BLaER1 treated with 17β-estradiol and CSF1 and Interleukin-3, amounts not matched to agents 10 nM and 100 nM (cell line): ENCODE measurements around the gene SMG6.
A peak's percentile ranks its signal among the peaks of the same experiment; 100 is the strongest.

ENCODE experiments used
- H3K27ac ChIP-seq, 11 experiments: shearing (Covaris generic); formaldehyde crosslinking; 2 replicates each; pipeline ENCODE4 v1.8.1; 2022
- H3K27me3 ChIP-seq, 11 experiments: shearing (Covaris generic); formaldehyde crosslinking; 2 replicates each; pipeline ENCODE4 v1.8.1; 2022
- H3K36me3 ChIP-seq, 11 experiments: shearing (Covaris generic); formaldehyde crosslinking; 2 replicates each; pipeline ENCODE4 v1.8.1; 2022
- H3K4me1 ChIP-seq, 10 experiments: shearing (Covaris generic); formaldehyde crosslinking; 2 replicates each; pipeline ENCODE4 v1.8.1; 2022
- H3K4me2 ChIP-seq, 11 experiments: shearing (Covaris generic); formaldehyde crosslinking; 2 replicates each; pipeline ENCODE4 v1.8.1; 2022
- H3K4me3 ChIP-seq, 10 experiments: shearing (Covaris generic); formaldehyde crosslinking; 2 replicates each; pipeline ENCODE4 v1.8.1; 2022
- H3K9ac ChIP-seq, 11 experiments: shearing (Covaris generic); formaldehyde crosslinking; 2 replicates each; pipeline ENCODE4 v1.8.1; 2022
- H3K9me3 ChIP-seq, 11 experiments: shearing (Covaris generic); formaldehyde crosslinking; replicated peaks in 1 of 11; 2 replicates each; pipeline ENCODE4 v1.8.1; 2022
- H4K20me1 ChIP-seq, 11 experiments: shearing (Covaris generic); formaldehyde crosslinking; 2 replicates each; pipeline ENCODE4 v1.8.1; 2022
- Cebpa-rat ChIP-seq, 11 experiments: shearing (Covaris generic); IDR thresholded peaks; 2 replicates each; pipeline ENCODE4 v1.8.1; 2022

The SMG6 gene

DNA sequence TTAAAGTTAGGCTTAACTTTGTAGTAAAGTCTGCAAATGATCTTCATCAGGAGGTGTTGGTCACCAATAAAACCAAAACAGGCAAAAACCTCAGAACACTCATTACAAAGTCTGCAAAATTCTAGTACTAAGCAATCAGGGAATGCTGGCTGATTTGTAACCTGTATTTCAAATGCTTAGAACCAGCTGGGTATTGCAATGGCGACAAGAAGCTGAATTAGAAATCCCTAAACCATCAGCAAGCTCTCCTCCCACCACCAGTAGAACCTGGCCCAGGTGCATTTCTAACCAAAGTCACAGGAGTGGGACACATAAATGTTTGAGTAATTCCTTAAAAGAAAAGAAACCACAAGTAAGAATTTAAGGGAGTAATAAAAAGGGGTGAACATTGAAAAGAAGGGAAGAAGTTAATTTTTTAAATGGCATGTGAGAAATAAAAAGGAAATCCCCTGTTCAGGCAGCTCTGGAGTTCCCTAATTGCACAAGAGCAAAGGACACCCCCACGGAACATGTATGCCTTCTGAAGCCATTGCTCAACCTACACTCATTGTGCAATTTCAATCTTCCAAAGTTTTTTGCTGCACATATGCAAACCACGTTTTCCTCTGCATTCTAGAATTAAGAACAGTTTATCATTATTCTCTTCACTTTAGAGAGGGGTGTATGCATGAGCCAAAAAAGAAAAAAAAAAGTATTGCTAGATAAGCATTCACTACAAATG, 145.8 kb downstream of the SMG6 start:
- Histone ChIP-seq H3K27me3 (no peaks in the 10 kb centered on the region), H4K20me1 (peaks cover 0 to 5% (median 0%) of the 10 kb centered on the region in 11 experiments; a peak in 3 of 22 replicates), H3K9me3 (no peaks in the 10 kb centered on the region), H3K4me2 (peak overlapping the region; percentile 18 to 96 (median 75)), H3K9ac (peak overlapping the region in 9 of 11 experiments; percentile 12 to 70 (median 58); a peak in 15 of 22 replicates), H3K36me3 (peaks cover 26 to 79% (median 57%) of the 10 kb centered on the region in 11 experiments), H3K27ac (peak overlapping the region; percentile 30 to 88 (median 77); a peak in 20 of 22 replicates), H3K4me1 (peaks cover 17 to 60% (median 46%) of the 10 kb centered on the region in 10 experiments), H3K4me3 (peak overlapping the region in 1 of 10 experiments; percentile 35; a peak in 2 of 20 replicates)
- TF ChIP-seq Cebpa-rat (IDR thresholded peaks at IDR 0.05), result peak; percentile 66 to 99 (median 95); a peak in 20 of 22 replicates

DNA sequence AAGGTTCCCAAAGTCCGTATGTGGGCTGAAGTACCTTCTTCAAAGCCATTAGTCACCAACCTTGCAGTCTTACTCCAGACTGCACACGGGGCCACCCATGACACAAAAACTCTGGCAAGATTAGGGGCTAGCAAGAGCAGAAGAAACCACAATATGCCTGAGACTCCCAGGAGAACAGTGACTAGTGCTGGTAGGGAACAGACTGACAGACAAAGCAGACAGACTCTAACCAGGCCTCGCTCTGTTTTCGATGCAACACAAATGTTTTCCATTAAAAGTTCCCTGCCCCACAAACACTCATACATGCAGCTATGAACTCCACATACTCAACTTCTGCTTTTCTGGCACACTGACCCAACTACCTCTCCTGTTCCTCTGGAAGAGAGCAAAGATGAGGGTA, 146.5 kb downstream of the SMG6 start:
- Histone ChIP-seq H4K20me1 (peaks cover 0 to 7% (median 0%) of the 10 kb centered on the region in 11 experiments; a peak in 4 of 22 replicates), H3K36me3 (peaks cover 25 to 75% (median 58%) of the 10 kb centered on the region in 11 experiments), H3K9ac (peak overlapping the region in 10 of 11 experiments; percentile 12 to 70 (median 54); a peak in 16 of 22 replicates), H3K9me3 (no peaks in the 10 kb centered on the region), H3K27me3 (no peaks in the 10 kb centered on the region), H3K4me3 (no peak overlapping the region), H3K27ac (peak overlapping the region; percentile 31 to 88 (median 77); a peak in 21 of 22 replicates), H3K4me1 (peaks cover 17 to 60% (median 46%) of the 10 kb centered on the region in 10 experiments), H3K4me2 (peak overlapping the region; percentile 18 to 96 (median 75))
- no peak for TF ChIP-seq Cebpa-rat (IDR thresholded peaks at IDR 0.05)

DNA sequence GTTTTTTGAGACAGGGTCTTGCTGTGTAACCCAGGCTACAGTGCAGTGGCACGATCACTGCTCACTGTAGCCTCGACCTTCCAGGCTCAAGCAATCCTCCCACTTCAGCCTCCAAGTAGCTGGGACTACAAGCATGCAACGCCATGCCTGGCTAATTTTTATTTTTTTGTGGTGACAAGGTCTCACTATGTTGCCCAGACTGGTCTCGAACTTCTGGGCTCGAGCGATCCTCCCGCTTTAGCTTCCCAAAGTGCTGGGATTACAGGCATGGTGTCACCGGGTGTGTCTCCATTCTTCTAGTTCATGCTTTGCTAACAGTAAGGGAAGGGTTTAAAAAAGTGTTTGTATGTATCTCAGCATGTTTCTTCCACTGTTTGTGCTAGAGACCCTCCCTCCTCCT, 146.9 kb downstream of the SMG6 start:
- Histone ChIP-seq H3K27ac (peak overlapping the region; percentile 31 to 88 (median 77); a peak in 21 of 22 replicates), H4K20me1 (peaks cover 0 to 11% (median 0%) of the 10 kb centered on the region in 11 experiments; a peak in 4 of 22 replicates), H3K4me1 (peaks cover 17 to 60% (median 46%) of the 10 kb centered on the region in 10 experiments), H3K27me3 (no peaks in the 10 kb centered on the region), H3K4me3 (no peak overlapping the region), H3K9me3 (no peaks in the 10 kb centered on the region), H3K36me3 (peaks cover 29 to 75% (median 61%) of the 10 kb centered on the region in 11 experiments), H3K9ac (peak overlapping the region in 10 of 11 experiments; percentile 12 to 70 (median 54); a peak in 14 of 22 replicates), H3K4me2 (peak overlapping the region; percentile 18 to 96 (median 75))
- TF ChIP-seq Cebpa-rat (IDR thresholded peaks at IDR 0.05), result no peak

DNA sequence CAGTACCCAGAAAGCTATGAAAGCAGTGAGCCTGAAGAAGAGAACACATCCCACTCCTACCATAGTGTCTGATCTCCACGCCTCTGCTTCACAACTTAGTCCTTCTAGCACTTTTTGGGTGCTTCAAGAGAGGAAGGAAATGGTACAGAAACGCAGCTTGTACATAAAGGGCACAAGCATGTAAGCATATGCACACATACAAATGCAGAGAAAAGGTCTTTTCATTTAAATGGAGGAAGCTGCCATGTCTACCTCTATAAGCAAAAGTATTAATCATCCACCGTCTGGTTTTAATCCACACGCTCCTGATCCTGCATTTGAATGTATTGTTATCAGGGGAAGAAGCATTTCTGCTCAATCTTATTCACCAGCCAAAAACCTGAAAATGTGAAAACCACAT, 148.0 kb downstream of the SMG6 start:
- Histone ChIP-seq H3K4me3 (no peak overlapping the region), H4K20me1 (peaks cover 0 to 20% (median 0%) of the 10 kb centered on the region in 11 experiments; a peak in 4 of 22 replicates), H3K36me3 (peaks cover 31 to 75% (median 63%) of the 10 kb centered on the region in 11 experiments), H3K9me3 (no peaks in the 10 kb centered on the region), H3K27me3 (no peaks in the 10 kb centered on the region), H3K4me2 (peak overlapping the region in 6 of 11 experiments; percentile 75 to 96 (median 82); a peak in 11 of 22 replicates), H3K4me1 (peaks cover 17 to 59% (median 46%) of the 10 kb centered on the region in 10 experiments), H3K9ac (peak overlapping the region in 1 of 11 experiments; percentile 23; a peak in 1 of 22 replicates), H3K27ac (peak overlapping the region in 6 of 11 experiments; percentile 1 to 88 (median 82); a peak in 6 of 22 replicates)
- TF ChIP-seq Cebpa-rat (IDR thresholded peaks at IDR 0.05), result no peak

DNA sequence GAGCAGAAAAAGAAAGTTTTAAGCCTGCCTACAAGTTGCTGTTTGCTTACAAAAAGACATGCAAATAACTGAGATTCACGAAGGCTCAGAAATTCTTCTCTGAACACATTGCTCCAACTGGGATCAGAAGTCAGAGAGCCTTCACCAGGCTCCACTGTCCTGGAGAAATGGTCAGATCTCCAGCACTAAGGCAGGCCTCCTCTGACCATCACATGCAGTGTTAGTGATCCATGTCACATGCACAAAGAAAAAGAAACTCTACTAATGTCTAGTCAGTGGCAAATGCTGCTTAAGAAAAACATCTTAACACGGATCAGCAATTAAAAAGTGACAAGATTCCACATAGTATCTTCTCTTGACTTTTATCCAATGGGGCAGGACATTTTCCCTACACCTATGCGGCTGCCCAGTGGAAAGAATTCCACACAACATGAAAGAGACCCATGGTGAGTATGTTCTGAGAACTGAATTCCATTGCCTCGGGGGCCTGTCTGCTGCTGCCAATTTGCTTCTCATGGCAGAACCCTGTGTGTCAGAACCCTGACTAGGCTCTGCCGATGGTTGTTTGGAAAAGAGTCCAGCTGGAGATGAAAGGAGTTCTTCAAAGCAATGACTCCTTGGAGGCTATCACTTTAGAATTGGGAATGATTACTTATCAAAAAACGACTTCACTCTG, 152.1 kb downstream of the SMG6 start:
- Histone ChIP-seq H3K9ac (0 out of 22 replicates have a peak overlapping the region, but pooled peaks of 1 of the 11 experiments have one; percentile 2), H3K27ac (no peak overlapping the region), H4K20me1 (peaks cover 0 to 25% (median 0%) of the 10 kb centered on the region in 11 experiments; a peak in 5 of 22 replicates), H3K4me3 (no peak overlapping the region), H3K36me3 (peaks cover 52 to 93% (median 89%) of the 10 kb centered on the region in 11 experiments), H3K27me3 (no peaks in the 10 kb centered on the region), H3K4me1 (peaks cover 2 to 18% (median 14%) of the 10 kb centered on the region in 10 experiments), H3K9me3 (no peaks in the 10 kb centered on the region), H3K4me2 (no peak overlapping the region)
- TF ChIP-seq Cebpa-rat (IDR thresholded peaks at IDR 0.05), result no peak

DNA sequence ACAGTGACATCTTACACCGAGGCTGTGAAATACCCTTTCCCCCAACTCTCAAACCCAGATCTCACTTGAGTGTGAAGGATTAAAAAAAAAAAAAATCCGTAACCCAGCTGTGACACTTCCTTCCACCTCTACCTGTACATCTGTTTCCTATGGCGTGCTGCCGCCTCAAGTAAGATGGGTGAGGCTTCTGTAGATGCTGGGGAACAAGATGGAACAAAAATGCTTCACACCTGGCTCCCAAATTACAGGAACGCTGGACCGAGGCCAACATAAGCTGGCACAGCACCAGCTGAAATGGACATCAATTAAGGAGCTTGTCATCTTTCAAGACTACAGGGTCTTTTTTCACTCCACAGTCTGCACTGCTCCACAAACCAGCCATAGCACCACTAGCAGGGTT, 152.8 kb downstream of the SMG6 start:
- Histone ChIP-seq H3K9ac (no peak overlapping the region), H3K36me3 (peaks cover 54 to 93% (median 88%) of the 10 kb centered on the region in 11 experiments), H3K27me3 (no peaks in the 10 kb centered on the region), H4K20me1 (peaks cover 0 to 25% (median 0%) of the 10 kb centered on the region in 11 experiments; a peak in 4 of 22 replicates), H3K9me3 (no peaks in the 10 kb centered on the region), H3K4me2 (no peak overlapping the region), H3K27ac (no peak overlapping the region), H3K4me1 (peaks cover 0 to 12% (median 8%) of the 10 kb centered on the region in 10 experiments; a peak in 13 of 20 replicates), H3K4me3 (no peak overlapping the region)
- no peak for TF ChIP-seq Cebpa-rat (IDR thresholded peaks at IDR 0.05)

DNA sequence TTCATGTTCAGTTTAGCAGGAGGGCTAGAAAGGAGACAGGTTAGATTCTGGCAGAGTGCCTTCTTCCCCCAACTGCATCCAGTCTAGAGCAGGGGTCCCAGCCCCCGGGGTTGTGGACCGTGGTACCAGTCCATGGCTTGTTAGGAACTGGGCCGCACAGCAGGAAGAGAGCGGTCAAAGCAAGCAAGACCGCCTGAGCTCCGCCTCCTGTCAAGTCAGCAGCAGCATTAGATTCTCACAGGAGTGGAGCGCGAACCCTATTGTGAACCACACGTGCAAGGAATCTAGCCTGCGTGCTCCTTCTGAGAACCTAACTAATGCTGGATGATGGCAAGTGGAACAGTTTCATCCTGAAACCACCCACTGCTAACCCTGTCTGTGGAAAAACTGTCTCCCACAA, 153.7 kb downstream of the SMG6 start:
- no peaks in the 10 kb centered on the region for H3K9me3 ChIP-seq

DNA sequence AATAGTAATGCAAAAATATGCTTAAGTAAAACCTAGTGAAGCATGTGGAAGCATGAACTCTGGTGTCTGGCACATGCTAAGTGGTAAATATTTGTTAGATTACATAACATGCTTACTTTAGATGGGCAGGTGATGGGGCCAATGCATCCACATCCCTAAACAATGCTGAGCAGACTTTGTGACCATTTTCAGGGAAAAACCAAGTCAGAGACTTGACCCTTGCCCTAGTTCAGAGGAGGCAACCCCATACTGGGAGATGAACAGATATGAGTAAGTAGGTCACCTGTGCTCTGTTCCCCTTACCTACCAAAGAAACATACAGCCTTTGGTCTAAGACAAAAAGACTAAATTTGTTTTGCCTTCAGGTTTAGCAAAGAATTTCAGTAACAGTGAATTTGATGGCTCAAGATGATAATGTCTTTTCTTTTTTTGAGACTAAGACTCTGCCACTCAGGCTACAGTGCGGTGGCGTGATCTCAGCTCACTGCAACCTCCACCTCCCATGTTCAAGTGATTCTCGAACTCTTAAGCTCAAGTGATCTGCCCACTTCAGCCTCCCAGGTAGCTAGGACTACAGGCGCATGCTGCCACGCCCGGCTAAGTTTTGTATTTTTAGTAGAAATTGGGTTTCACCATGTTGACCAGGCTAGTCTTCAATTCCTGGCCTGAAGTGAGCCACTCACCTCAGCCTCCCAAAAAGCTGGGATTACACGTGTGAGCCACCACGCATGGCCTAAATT, 157.3 kb downstream of the SMG6 start:
- H3K4me1 ChIP-seq, result 0 out of 20 replicates have a peak, but pooled peaks cover 0 to 3% (median 0%) of the 10 kb centered on the region in 10 experiments
- TF ChIP-seq Cebpa-rat (IDR thresholded peaks at IDR 0.05), result no peak

More for the DNA sequence above, 153.7 kb downstream of the SMG6 start:
- no peak overlapping the region for H3K4me2 ChIP-seq
- no peak overlapping the region for H3K27ac ChIP-seq
- H4K20me1 ChIP-seq, result peaks cover 0 to 25% (median 0%) of the 10 kb centered on the region in 11 experiments; a peak in 4 of 22 replicates
- no peak for TF ChIP-seq Cebpa-rat (IDR thresholded peaks at IDR 0.05)
- H3K4me3 ChIP-seq, result no peak overlapping the region
- H3K4me1 ChIP-seq, result peaks cover 0 to 3% (median 0%) of the 10 kb centered on the region in 10 experiments; a peak in 6 of 20 replicates
- no peaks in the 10 kb centered on the region for H3K27me3 ChIP-seq
- H3K36me3 ChIP-seq, result peaks cover 62 to 93% (median 88%) of the 10 kb centered on the region in 11 experiments
- H3K9ac ChIP-seq, result no peak overlapping the region

More for the DNA sequence above, 157.3 kb downstream of the SMG6 start:
- Histone ChIP-seq H3K9me3 (no peaks in the 10 kb centered on the region), H3K9ac (no peak overlapping the region), H4K20me1 (peaks cover 0 to 15% (median 0%) of the 10 kb centered on the region in 11 experiments; a peak in 3 of 22 replicates), H3K27ac (no peak overlapping the region), H3K4me3 (no peak overlapping the region), H3K4me2 (no peak overlapping the region), H3K36me3 (peaks cover 40 to 92% (median 65%) of the 10 kb centered on the region in 11 experiments), H3K27me3 (no peaks in the 10 kb centered on the region)
